ENCODE results near the gene TRA2A. TPM values are rescaled to one million over a fixed set of nuclear protein-coding genes. Genes with fewer than 3 reads are reported as not detected.

The TRA2A gene
- total RNA-seq, 1 donor from 2014 or later = 25.6 TPM

- Histone ChIP-seq H3K36me3 (no peaks in the 10 kb centered on the region), H3K27ac (replicated peaks) (no peak overlapping the region), H3K4me3 (no peak overlapping the region), H3K4me1 (no peaks in the 10 kb centered on the region), H3K27me3 (ENCODE audit: low read depth) (peaks cover 6% of the 10 kb centered on the region), H3K9me3 (replicated peaks) (no peaks in the 10 kb centered on the region)
- intact Hi-C loops (cut with micrococcal nuclease) = loop anchor here (5.0 kb wide), 1 partner anchor 167 kb away; the partner anchor contains the start of gene STK31
- DNase-seq = no peak
- TF ChIP-seq CTCF (IDR thresholded peaks at IDR 0.05; ENCODE audit: borderline replicate concordance) = no peak
Measured at GRCh38 chr7:23545493-23545892, 13.7 kb upstream of the TRA2A start.

GRCh38 chr7:23544913-23545354, 13.2 kb upstream of the TRA2A start:
- intact Hi-C loops (cut with micrococcal nuclease) = loop anchor here (5.0 kb wide), 1 partner anchor 167 kb away; the partner anchor contains the start of gene STK31
- H3K4me3 ChIP-seq = no peak overlapping the region
- H3K4me1 ChIP-seq = no peaks in the 10 kb centered on the region

GRCh38 chr7:23542752-23543151, 11.0 kb upstream of the TRA2A start:
- Histone ChIP-seq H3K4me3 (no peak overlapping the region), H3K9me3 (replicated peaks) (no peaks in the 10 kb centered on the region), H3K27me3 (ENCODE audit: low read depth) (no peaks in the 10 kb centered on the region), H3K27ac (replicated peaks) (no peak overlapping the region), H3K36me3 (no peaks in the 10 kb centered on the region), H3K4me1 (no peaks in the 10 kb centered on the region)
- intact Hi-C loops (cut with micrococcal nuclease) = no loop called here
- no peak for TF ChIP-seq CTCF (IDR thresholded peaks at IDR 0.05; ENCODE audit: borderline replicate concordance)
- DNase-seq = no peak

More at GRCh38 chr7:23544913-23545354, 13.2 kb upstream of the TRA2A start:
- no peak for DNase-seq
- Histone ChIP-seq H3K9me3 (replicated peaks) (no peaks in the 10 kb centered on the region), H3K36me3 (no peaks in the 10 kb centered on the region), H3K27me3 (ENCODE audit: low read depth) (peaks cover 5% of the 10 kb centered on the region), H3K27ac (replicated peaks) (no peak overlapping the region)
- TF ChIP-seq CTCF (IDR thresholded peaks at IDR 0.05; ENCODE audit: borderline replicate concordance) = peak; percentile 48

- H3K27ac ChIP-seq (replicated peaks) = no peak overlapping the region
- no peaks in the 10 kb centered on the region for H3K27me3 ChIP-seq (ENCODE audit: low read depth)
- intact Hi-C loops (cut with micrococcal nuclease) = no loop called here
- no peak for DNase-seq
- no peak overlapping the region for H3K4me3 ChIP-seq
- H3K36me3 ChIP-seq = no peaks in the 10 kb centered on the region
- no peaks in the 10 kb centered on the region for H3K9me3 ChIP-seq (replicated peaks)
- no peak for TF ChIP-seq CTCF (IDR thresholded peaks at IDR 0.05; ENCODE audit: borderline replicate concordance)
- H3K4me1 ChIP-seq = no peaks in the 10 kb centered on the region
Measured at GRCh38 chr7:23539494-23539907, 7.7 kb upstream of the TRA2A start.

DNA sequence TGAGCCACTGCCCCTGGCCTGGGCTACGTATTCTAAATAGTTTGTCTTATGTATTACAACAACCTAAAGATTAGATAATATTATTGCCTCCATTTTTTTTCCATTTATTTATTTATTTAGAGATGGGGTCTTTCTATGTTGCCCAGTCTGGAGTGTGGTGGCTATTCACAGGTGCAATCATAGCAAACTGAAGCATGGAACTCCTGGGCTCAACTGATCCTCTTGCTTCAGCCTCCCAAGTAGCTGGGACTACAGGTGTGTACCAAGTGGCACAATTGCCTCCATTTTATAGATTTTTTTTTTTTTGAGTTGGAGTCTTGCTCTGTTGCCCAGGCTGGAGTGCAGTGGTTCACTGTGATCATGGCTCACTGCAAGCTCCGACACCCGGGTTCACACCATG, 6.5 kb upstream of the TRA2A start:
- intact Hi-C loops (cut with micrococcal nuclease) = no loop called here
- Histone ChIP-seq H3K27ac (replicated peaks) (no peak overlapping the region), H3K4me3 (no peak overlapping the region), H3K4me1 (no peaks in the 10 kb centered on the region), H3K27me3 (ENCODE audit: low read depth) (no peaks in the 10 kb centered on the region), H3K9me3 (replicated peaks) (no peaks in the 10 kb centered on the region), H3K36me3 (no peaks in the 10 kb centered on the region)
- DNase-seq = no peak
- no peak for TF ChIP-seq CTCF (IDR thresholded peaks at IDR 0.05; ENCODE audit: borderline replicate concordance)

All from left ventricle myocardium inferior (tissue), 1 donor.